SK-N-SH (cell line): Measurements from ENCODE around the gene STK16. TPM values are rescaled to one million over a fixed set of nuclear protein-coding genes. Genes with fewer than 3 reads are reported as not detected.
"Not testable (repeated sequence)": the region's sequence is repeated elsewhere in the genome, so short reads cannot be mapped to it uniquely, and the experiment has no call there.

Source experiments
- CTCF ChIA-PET: fragments of 300-600, 350-600 bp; formaldehyde crosslinking; extraction: SDS; loops from one replicate; lab custom pipeline; 2021; lab: Yijun Ruan, JAX
- POLR2A ChIA-PET: fragments of 350-600 bp; sonication (Branson Sonifier 250); formaldehyde crosslinking; extraction: SDS; loops from one replicate; lab custom pipeline; 2020; ENCODE audit warnings: antibody characterized with exemption, inconsistent platforms; lab: Yijun Ruan, JAX
- DNase-seq: peaks from one replicate; pipeline ENCODE4 v3.0.0; 2012
- H2AFZ ChIP-seq: fragments of 200-600 bp; sonication (generic); 2 replicates; pipeline ENCODE4 v1.8.1; 2016; ENCODE audit warnings: antibody characterized with exemption, mild to moderate bottlenecking, low read depth
- H3F3A ChIP-seq: fragments of 200-600 bp; sonication (generic); replicated peaks from 2 replicates; pipeline ENCODE3; 2016; ENCODE audit warnings: antibody characterized with exemption, mild to moderate bottlenecking; ENCODE audit not compliant: insufficient read depth
- H3K27ac ChIP-seq, 2 experiments: fragments of 200-500 bp in 1 of 2; fragments of 200-600 bp in 1 of 2; sonication (Bioruptor generic) in 1 of 2; sonication (generic), shearing (Covaris generic) in 1 of 2; 2 replicates each; pipeline versions ENCODE4 v1.5.1 to v1.6.1; 2014 to 2016; ENCODE audit warnings: low read depth in 2 of 2, inconsistent platforms in 1 of 2, low read length in 1 of 2, mild to moderate bottlenecking in 1 of 2, mixed read lengths in 1 of 2
- H3K27me3 ChIP-seq: fragments of 200-600 bp; sonication (generic), shearing (Covaris generic); 2 replicates; pipeline ENCODE4 v1.6.1; 2016; ENCODE audit warnings: mixed run types; ENCODE audit not compliant: insufficient read depth
- H3K36me3 ChIP-seq, 2 experiments: fragments of 200-500 bp in 1 of 2; fragments of 200-600 bp in 1 of 2; sonication (Bioruptor generic) in 1 of 2; sonication (generic) in 1 of 2; replicated peaks in 1 of 2; 2 replicates each; pipeline versions ENCODE3 to v1.5.1; 2014 to 2016; ENCODE audit warnings: low read length in 1 of 2, mild to moderate bottlenecking in 1 of 2; ENCODE audit not compliant: insufficient read depth in 2 of 2, control insufficient read depth in 1 of 2
- H3K4me1 ChIP-seq, 2 experiments: fragments of 200-500 bp in 1 of 2; fragments of 200-600 bp in 1 of 2; sonication (Bioruptor generic) in 1 of 2; sonication (generic), shearing (Covaris generic) in 1 of 2; 2 replicates each; pipeline versions ENCODE4 v1.5.1 to v1.6.1; 2014 to 2016; ENCODE audit warnings: low read depth in 1 of 2, low read length in 1 of 2, mixed run types in 1 of 2; ENCODE audit not compliant: insufficient read depth in 2 of 2, control insufficient read depth in 1 of 2
- H3K4me2 ChIP-seq: fragments of 200-600 bp; sonication (generic), shearing (Covaris generic); 2 replicates; pipeline ENCODE4 v1.6.1; 2017; ENCODE audit warnings: mixed run types
- H3K4me3 ChIP-seq, 2 experiments: fragments of 200-500 bp in 1 of 2; fragments of 200-600 bp in 1 of 2; sonication (Bioruptor generic) in 1 of 2; sonication (generic), shearing (Covaris generic) in 1 of 2; 2 replicates each; pipeline versions ENCODE4 v1.5.1 to v1.8.1; 2014 to 2016; ENCODE audit warnings: low read depth in 2 of 2, inconsistent platforms in 1 of 2, low read length in 1 of 2, mild to moderate bottlenecking in 1 of 2, mixed read lengths in 1 of 2, moderate library complexity in 1 of 2
- H3K79me2 ChIP-seq: fragments of 200-600 bp; sonication (generic); 2 replicates; pipeline ENCODE4 v1.8.1; 2017; ENCODE audit warnings: mild to moderate bottlenecking; ENCODE audit not compliant: insufficient read depth
- H3K9ac ChIP-seq: fragments of 200-600 bp; sonication (generic); 2 replicates; pipeline ENCODE4 v1.6.1; 2017; ENCODE audit warnings: mixed run types
- H3K9me2 ChIP-seq: fragments of 200-600 bp; sonication (generic); 2 replicates; pipeline ENCODE4 v1.6.1; 2017; ENCODE audit warnings: mixed run types
- H3K9me3 ChIP-seq: fragments of 200-600 bp; sonication (generic); 2 replicates; pipeline ENCODE4 v1.6.1; 2017; ENCODE audit warnings: mixed run types, mild to moderate bottlenecking, moderate library complexity
- H4K20me1 ChIP-seq: fragments of 200-600 bp; sonication (generic); 2 replicates; pipeline ENCODE4 v1.6.1; 2017; ENCODE audit warnings: mild to moderate bottlenecking, mixed run types; ENCODE audit not compliant: insufficient read depth
- EP300 ChIP-seq, 2 experiments: IDR thresholded peaks; 2 replicates each; pipeline versions ENCODE4 v1.4.0 to v1.6.1; 2012; ENCODE audit warnings: borderline replicate concordance in 1 of 2, low read depth in 1 of 2, low read length in 1 of 2
- EZH2phosphoT487 ChIP-seq: fragments of 200-600 bp; sonication (generic); IDR thresholded peaks from 2 replicates; pipeline ENCODE4 v1.6.1; 2017; ENCODE audit warnings: low read depth, mixed run types, mild to moderate bottlenecking, antibody characterized with exemption, moderate library complexity, borderline replicate concordance
- POLR2AphosphoS5 ChIP-seq: IDR thresholded peaks from 2 replicates; pipeline ENCODE4 v1.6.1; 2012; ENCODE audit warnings: low read depth, low read length
- RCOR1 ChIP-seq: fragments of 150-350 bp; IDR thresholded peaks from 2 replicates; pipeline ENCODE4 v1.6.1; 2017; ENCODE audit warnings: antibody characterized with exemption, low read length
- TEAD4 ChIP-seq: IDR thresholded peaks from 2 replicates; pipeline ENCODE4 v1.4.0; 2012; ENCODE audit warnings: mild to moderate bottlenecking, borderline replicate concordance; ENCODE audit not compliant: insufficient read depth
- WGBS: methylation state at CpG from one replicate; pipeline ENCODE4 v1.1.6; 2017; ENCODE audit warnings: low lambda C conversion rate; 5-methylcytosine and 5-hydroxymethylcytosine counted together
- polyA plus RNA-seq, 3 experiments: library from polyadenylated mRNA; depleted of rRNA; stranded (reverse); fragments of >200 nt; gene quantifications; 2 replicates each; pipeline ENCODE4 v1.2.3, GENCODE V29; 2012
- TF ChIP-seq, protein P1 (sequence below): IDR thresholded peaks from 2 replicates; pipeline ENCODE4 v1.6.1; 2012; ENCODE audit warnings: mild to moderate bottlenecking, low read depth, low read length, moderate library complexity
- TF ChIP-seq, protein P2 (sequence below): fragments of 150-350 bp; IDR thresholded peaks from 2 replicates; pipeline ENCODE4 v1.6.1; 2017; ENCODE audit warnings: antibody characterized with exemption, low read length, low read depth, borderline replicate concordance
- TF ChIP-seq, protein P3 (sequence below): IDR thresholded peaks from 2 replicates; pipeline ENCODE4 v1.4.0; 2012; ENCODE audit warnings: low read depth
- TF ChIP-seq, protein P4 (sequence below): IDR thresholded peaks from 2 replicates; pipeline ENCODE4 v1.4.0; 2012; ENCODE audit warnings: low read depth, borderline replicate concordance
- TF ChIP-seq, protein P5 (sequence below): IDR thresholded peaks from 2 replicates; pipeline ENCODE4; 2012

Gene STK16
- polyA plus RNA-seq, 1 of the 3 experiments (the other 2 are of a cell fraction), result 57.6 TPM

DNA sequence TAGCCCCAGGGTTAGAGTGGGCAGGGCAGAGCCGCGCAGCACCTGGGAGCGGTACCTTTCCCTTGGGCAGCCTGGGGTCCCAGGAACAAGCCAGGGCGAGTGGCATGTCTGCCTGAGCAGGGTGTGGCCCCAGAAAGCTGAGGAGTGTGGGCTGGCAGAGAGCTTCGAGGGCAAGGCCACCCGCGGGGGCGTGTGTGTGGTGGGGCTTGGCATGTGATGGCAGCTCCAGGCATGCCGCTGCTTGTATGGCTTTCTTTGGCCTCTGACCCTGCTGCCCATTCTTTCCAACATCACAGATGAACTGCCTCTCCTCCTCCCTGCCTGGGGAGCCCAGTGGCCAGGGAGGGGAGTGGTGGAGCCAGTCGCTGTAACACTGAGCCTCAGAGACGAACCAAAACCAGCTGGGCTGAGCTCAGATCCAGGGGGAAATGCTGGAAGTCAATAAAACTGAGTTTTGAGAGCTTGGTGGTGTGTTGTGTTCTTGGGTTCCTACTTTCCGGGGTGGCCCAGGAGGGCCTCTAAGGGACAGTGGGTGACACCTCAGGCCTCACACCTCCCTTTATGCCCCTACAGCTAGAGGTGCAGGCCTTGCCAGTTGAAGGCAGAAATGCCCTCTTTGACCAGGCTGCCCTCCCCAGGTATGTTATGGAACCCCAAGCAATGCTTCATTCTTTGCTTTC, 41.3 kb downstream of the STK16 start (continued):
- TF ChIP-seq, protein P1, sequence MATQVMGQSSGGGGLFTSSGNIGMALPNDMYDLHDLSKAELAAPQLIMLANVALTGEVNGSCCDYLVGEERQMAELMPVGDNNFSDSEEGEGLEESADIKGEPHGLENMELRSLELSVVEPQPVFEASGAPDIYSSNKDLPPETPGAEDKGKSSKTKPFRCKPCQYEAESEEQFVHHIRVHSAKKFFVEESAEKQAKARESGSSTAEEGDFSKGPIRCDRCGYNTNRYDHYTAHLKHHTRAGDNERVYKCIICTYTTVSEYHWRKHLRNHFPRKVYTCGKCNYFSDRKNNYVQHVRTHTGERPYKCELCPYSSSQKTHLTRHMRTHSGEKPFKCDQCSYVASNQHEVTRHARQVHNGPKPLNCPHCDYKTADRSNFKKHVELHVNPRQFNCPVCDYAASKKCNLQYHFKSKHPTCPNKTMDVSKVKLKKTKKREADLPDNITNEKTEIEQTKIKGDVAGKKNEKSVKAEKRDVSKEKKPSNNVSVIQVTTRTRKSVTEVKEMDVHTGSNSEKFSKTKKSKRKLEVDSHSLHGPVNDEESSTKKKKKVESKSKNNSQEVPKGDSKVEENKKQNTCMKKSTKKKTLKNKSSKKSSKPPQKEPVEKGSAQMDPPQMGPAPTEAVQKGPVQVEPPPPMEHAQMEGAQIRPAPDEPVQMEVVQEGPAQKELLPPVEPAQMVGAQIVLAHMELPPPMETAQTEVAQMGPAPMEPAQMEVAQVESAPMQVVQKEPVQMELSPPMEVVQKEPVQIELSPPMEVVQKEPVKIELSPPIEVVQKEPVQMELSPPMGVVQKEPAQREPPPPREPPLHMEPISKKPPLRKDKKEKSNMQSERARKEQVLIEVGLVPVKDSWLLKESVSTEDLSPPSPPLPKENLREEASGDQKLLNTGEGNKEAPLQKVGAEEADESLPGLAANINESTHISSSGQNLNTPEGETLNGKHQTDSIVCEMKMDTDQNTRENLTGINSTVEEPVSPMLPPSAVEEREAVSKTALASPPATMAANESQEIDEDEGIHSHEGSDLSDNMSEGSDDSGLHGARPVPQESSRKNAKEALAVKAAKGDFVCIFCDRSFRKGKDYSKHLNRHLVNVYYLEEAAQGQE, result no peak
- TF ChIP-seq, protein P2, sequence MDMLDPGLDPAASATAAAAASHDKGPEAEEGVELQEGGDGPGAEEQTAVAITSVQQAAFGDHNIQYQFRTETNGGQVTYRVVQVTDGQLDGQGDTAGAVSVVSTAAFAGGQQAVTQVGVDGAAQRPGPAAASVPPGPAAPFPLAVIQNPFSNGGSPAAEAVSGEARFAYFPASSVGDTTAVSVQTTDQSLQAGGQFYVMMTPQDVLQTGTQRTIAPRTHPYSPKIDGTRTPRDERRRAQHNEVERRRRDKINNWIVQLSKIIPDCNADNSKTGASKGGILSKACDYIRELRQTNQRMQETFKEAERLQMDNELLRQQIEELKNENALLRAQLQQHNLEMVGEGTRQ, result no peak
- TF ChIP-seq, all 33 proteins: peak for 0

DNA sequence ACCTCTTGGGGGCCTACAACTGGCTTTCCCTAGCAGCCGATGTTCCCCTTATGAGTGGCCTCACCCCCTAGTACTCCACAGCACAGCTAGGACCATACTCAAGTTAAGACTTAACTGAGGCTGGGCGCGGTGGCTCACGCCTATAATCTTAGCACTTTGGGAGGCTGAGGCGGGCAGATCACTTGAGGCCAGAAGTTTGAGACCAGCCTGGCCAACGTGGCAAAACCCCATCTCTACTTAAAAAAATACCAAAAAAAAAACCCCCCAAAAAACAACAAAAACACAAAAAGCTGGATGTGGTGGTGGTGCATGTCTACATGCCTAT, 41.8 kb downstream of the STK16 start:
- not testable (repeated sequence) for H3K4me2 ChIP-seq, H3K9me3 ChIP-seq, H3K4me3 ChIP-seq, H3K9ac ChIP-seq, DNase-seq, H4K20me1 ChIP-seq, H2AFZ ChIP-seq, H3K27ac ChIP-seq, H3K79me2 ChIP-seq, H3K27me3 ChIP-seq, H3K4me1 ChIP-seq, H3K9me2 ChIP-seq
- WGBS, result 97% methylated on average over 6 of the region's 6 CpGs
- H3F3A ChIP-seq, result peaks cover 12% of the 10 kb centered on the region
- H3K36me3 ChIP-seq, result peaks cover 4 to 26% of the 10 kb centered on the region in 2 experiments
- POLR2A ChIA-PET, result interaction anchor here (0.6 to 1.5 kb wide), 2 partner anchors 8 to 226 kb away, joined by 3 to 6 read pairs; no protein-coding TSS in a partner anchor
- CTCF ChIA-PET, result interaction anchor here (1.3 to 15.4 kb wide), 5 partner anchors 5 to 66 kb away, joined by 3 to 312 read pairs (median 5); no protein-coding TSS in a partner anchor

DNA sequence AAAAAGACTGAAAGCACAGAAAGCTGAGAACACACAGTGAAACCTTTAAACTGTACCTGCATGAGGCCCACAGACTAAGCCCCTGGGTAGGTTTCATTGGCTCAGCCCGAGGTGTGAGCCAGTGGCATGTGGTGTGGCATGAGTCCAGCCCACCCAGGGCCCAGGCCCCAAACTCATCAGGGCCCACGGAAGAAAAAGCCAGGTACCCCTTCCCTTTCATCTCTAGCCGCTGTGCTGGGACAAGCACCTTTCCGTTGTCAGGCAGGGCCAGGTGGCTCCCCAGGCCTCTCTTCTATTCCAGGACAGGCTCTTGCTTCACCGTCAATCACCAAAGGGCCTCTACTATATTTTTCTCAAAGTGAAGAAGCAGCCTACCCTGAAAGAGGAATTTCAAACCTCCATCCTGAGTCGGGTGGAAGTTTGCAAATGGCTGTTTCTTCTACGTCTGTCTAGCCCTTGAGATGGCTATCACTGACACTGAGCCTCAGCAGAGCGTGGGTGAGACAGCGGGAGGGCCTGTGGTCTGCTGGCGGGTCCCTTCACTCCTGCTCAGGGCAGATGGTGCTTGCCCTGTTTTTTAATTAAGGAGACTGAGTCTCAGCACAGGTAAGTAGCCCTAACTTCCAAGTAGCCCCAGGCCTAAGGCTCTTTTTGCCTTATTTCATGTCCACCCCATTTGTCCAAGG, 42.4 kb downstream of the STK16 start:
- no peak overlapping the region for H3K4me3 ChIP-seq
- CTCF ChIA-PET, result interaction anchor here (0.7 to 9.0 kb wide), 6 partner anchors 8 to 128 kb away, joined by 3 to 312 read pairs (median 3); partner anchors contain the start of gene DNAJB2
- H3K79me2 ChIP-seq, result no peaks in the 10 kb centered on the region
- peak overlapping the region in 1 of 2 experiments; percentile 12; a peak in 1 of 4 replicates for H3K27ac ChIP-seq
- TF ChIP-seq, protein P3, sequence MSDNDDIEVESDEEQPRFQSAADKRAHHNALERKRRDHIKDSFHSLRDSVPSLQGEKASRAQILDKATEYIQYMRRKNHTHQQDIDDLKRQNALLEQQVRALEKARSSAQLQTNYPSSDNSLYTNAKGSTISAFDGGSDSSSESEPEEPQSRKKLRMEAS, result no peak
- TF ChIP-seq, protein P4, sequence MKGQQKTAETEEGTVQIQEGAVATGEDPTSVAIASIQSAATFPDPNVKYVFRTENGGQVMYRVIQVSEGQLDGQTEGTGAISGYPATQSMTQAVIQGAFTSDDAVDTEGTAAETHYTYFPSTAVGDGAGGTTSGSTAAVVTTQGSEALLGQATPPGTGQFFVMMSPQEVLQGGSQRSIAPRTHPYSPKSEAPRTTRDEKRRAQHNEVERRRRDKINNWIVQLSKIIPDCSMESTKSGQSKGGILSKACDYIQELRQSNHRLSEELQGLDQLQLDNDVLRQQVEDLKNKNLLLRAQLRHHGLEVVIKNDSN, result no peak
- TF ChIP-seq TEAD4, result no peak
- no peak for TF ChIP-seq POLR2AphosphoS5
- TF ChIP-seq EZH2phosphoT487, result no peak
- TF ChIP-seq RCOR1, result no peak
- TF ChIP-seq EP300 (IDR thresholded peaks at IDR 0.05; ENCODE audit: borderline replicate concordance in 1 of 2, low read depth in 1 of 2, low read length in 1 of 2), result no peak
- TF ChIP-seq, protein P5, sequence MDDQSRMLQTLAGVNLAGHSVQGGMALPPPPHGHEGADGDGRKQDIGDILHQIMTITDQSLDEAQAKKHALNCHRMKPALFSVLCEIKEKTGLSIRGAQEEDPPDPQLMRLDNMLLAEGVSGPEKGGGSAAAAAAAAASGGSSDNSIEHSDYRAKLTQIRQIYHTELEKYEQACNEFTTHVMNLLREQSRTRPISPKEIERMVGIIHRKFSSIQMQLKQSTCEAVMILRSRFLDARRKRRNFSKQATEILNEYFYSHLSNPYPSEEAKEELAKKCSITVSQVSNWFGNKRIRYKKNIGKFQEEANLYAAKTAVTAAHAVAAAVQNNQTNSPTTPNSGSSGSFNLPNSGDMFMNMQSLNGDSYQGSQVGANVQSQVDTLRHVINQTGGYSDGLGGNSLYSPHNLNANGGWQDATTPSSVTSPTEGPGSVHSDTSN, result no peak
- TF ChIP-seq, protein P1, result no peak
- WGBS, result 85% methylated on average over 9 of the region's 10 CpGs
- H3K4me2 ChIP-seq, result no peak overlapping the region
- H3K9ac ChIP-seq, result no peak overlapping the region
- no peak for DNase-seq
- no peaks in the 10 kb centered on the region for H3K9me2 ChIP-seq
- peaks cover 0 to 19% of the 10 kb centered on the region in 2 experiments for H3K36me3 ChIP-seq
- no peak overlapping the region for H2AFZ ChIP-seq
- no peaks in the 10 kb centered on the region for H4K20me1 ChIP-seq
- H3K27me3 ChIP-seq, result no peaks in the 10 kb centered on the region
- peaks cover 12% of the 10 kb centered on the region for H3F3A ChIP-seq
- no peaks in the 10 kb centered on the region for H3K9me3 ChIP-seq
- peaks cover 4 to 8% of the 10 kb centered on the region in 2 experiments; a peak in 1 of 4 replicates for H3K4me1 ChIP-seq
- POLR2A ChIA-PET, result no interaction called here
